ENCODE data around the gene MAP7D2.

- TF ChIP-seq EZH2 (optimal IDR thresholded peaks at IDR 0.05; ENCODE audit: low read depth, low read length), result no peak
- TF ChIP-seq, protein P1, sequence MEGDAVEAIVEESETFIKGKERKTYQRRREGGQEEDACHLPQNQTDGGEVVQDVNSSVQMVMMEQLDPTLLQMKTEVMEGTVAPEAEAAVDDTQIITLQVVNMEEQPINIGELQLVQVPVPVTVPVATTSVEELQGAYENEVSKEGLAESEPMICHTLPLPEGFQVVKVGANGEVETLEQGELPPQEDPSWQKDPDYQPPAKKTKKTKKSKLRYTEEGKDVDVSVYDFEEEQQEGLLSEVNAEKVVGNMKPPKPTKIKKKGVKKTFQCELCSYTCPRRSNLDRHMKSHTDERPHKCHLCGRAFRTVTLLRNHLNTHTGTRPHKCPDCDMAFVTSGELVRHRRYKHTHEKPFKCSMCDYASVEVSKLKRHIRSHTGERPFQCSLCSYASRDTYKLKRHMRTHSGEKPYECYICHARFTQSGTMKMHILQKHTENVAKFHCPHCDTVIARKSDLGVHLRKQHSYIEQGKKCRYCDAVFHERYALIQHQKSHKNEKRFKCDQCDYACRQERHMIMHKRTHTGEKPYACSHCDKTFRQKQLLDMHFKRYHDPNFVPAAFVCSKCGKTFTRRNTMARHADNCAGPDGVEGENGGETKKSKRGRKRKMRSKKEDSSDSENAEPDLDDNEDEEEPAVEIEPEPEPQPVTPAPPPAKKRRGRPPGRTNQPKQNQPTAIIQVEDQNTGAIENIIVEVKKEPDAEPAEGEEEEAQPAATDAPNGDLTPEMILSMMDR (IDR thresholded peaks at IDR 0.05; ENCODE audit: low read length), result no peak
- no peak for TF ChIP-seq EZH2phosphoT487 (IDR thresholded peaks at IDR 0.05; ENCODE audit: low read length)
Measured at GRCh38 chrX:19956923-19957322, 159.8 kb downstream of the MAP7D2 start.

All from MM.1S (cell line).